GM10266 (cell line): ENCODE measurements around the gene NSD2.
"Not testable (repeated sequence)": the region's sequence is repeated elsewhere in the genome, so short reads cannot be mapped to it uniquely, and the experiment has no call there.

Source experiments
- DNase-seq: peaks from one replicate; pipeline ENCODE4 v3.0.0; 2012; ENCODE audit errors: extremely low spot score
- TF ChIP-seq, protein P1 (sequence below): IDR thresholded peaks from 2 replicates; pipeline ENCODE4 v1.5.1; 2012; ENCODE audit warnings: mild to moderate bottlenecking, low read depth; ENCODE audit not compliant: control insufficient read depth, insufficient read depth; ENCODE audit errors: missing control alignments

The NSD2 gene

GRCh38 chr4:1834047-1834775, 37.0 kb upstream of the NSD2 start:
- TF ChIP-seq, protein P1, sequence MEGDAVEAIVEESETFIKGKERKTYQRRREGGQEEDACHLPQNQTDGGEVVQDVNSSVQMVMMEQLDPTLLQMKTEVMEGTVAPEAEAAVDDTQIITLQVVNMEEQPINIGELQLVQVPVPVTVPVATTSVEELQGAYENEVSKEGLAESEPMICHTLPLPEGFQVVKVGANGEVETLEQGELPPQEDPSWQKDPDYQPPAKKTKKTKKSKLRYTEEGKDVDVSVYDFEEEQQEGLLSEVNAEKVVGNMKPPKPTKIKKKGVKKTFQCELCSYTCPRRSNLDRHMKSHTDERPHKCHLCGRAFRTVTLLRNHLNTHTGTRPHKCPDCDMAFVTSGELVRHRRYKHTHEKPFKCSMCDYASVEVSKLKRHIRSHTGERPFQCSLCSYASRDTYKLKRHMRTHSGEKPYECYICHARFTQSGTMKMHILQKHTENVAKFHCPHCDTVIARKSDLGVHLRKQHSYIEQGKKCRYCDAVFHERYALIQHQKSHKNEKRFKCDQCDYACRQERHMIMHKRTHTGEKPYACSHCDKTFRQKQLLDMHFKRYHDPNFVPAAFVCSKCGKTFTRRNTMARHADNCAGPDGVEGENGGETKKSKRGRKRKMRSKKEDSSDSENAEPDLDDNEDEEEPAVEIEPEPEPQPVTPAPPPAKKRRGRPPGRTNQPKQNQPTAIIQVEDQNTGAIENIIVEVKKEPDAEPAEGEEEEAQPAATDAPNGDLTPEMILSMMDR = no peak
- DNase-seq = peak; percentile 89

DNA sequence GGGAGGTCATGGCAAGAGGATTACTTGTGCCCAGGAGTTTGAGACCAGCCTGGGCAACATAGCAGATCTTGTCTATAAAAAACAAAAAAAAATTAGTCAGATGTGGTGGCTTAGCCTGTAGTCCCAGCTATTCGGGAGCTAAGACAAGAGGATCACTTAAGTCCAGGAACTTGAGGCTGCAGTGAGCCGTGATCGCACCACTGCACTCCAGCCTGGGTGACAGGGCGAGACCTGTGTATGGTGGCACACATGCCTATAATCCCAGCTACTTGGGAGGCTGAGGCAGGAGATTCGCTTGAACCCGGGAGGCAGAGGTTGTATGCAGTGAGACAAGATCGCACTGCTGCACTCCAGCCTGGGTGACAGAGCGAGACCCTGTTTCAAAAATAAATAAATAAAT, 35.4 kb upstream of the NSD2 start:
- DNase-seq = not testable (repeated sequence)

- no peak for DNase-seq
- TF ChIP-seq, protein P1 = no peak
Measured at GRCh38 chr4:1836650-1837049, 34.5 kb upstream of the NSD2 start.

DNA sequence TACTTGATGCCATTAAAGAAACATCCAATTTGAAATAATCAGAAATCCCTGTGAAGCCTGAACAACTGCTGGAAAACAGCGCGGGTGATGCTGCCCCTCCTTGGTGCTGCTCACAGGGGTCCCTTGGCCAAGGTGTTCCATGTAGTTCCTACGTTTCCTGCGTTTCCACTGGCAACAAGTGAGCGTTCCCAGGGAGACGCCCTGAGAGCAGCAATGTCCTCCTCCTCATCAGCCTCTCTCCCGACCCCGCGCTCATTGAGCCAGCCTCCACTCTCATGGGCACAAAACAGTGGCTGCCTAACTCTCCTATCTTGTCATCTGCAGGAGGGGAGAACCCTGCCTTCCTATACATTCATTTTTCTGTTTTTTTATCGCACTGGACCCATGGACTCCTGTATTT, 34.1 kb upstream of the NSD2 start:
- DNase-seq = no peak
- TF ChIP-seq, protein P1 = no peak

GRCh38 chr4:1839282-1839681, 31.9 kb upstream of the NSD2 start:
- no peak for DNase-seq
- TF ChIP-seq, protein P1 = no peak

GRCh38 chr4:1841201-1841886, 29.8 kb upstream of the NSD2 start:
- TF ChIP-seq, protein P1 = no peak
- no peak for DNase-seq

GRCh38 chr4:1841887-1842210, 29.3 kb upstream of the NSD2 start:
- TF ChIP-seq, protein P1 = no peak
- DNase-seq = no peak
